22Rv1 (cell line): ENCODE results near the gene RASSF1.

Source experiments
- ZFX ChIP-seq: fragments of 450-650 bp; IDR thresholded peaks from 2 replicates; pipeline ENCODE4 v1.6.1; 2017; ENCODE audit warnings: antibody characterized with exemption, borderline replicate concordance
- TF ChIP-seq, protein P1 (sequence below): fragments of 450-650 bp; IDR thresholded peaks from 2 replicates; pipeline ENCODE4 v1.5.1; 2017; ENCODE audit warnings: mild to moderate bottlenecking

DNA sequence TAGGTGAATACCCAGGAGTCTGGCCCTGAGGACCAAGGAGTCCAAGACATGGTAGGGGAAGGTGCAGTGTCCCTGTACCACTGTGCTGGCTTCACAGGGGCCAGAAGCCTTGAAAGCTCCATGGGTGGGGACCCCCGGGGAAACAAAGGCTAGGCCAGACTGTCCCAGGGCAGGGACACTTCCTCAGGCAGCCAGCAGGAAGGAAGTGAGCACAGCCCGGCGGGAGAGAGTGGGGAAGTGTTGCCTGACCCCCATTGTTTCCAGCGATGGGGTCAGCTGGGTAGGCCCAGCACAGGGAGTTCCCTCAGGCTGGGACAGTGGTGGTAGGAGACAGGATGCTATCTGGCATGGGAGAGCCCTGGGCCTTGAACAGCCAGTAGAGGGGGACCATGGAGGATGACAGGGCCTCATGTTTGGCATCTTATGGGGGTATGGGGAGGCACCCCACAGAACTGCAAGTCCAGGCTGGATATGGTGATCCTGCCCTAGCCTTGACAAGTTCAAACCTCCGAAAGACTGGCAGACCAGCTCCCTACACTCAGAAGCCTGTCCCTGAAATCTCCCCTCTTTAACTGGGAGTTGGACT, 16.9 kb downstream of the RASSF1 start:
- TF ChIP-seq, protein P1, sequence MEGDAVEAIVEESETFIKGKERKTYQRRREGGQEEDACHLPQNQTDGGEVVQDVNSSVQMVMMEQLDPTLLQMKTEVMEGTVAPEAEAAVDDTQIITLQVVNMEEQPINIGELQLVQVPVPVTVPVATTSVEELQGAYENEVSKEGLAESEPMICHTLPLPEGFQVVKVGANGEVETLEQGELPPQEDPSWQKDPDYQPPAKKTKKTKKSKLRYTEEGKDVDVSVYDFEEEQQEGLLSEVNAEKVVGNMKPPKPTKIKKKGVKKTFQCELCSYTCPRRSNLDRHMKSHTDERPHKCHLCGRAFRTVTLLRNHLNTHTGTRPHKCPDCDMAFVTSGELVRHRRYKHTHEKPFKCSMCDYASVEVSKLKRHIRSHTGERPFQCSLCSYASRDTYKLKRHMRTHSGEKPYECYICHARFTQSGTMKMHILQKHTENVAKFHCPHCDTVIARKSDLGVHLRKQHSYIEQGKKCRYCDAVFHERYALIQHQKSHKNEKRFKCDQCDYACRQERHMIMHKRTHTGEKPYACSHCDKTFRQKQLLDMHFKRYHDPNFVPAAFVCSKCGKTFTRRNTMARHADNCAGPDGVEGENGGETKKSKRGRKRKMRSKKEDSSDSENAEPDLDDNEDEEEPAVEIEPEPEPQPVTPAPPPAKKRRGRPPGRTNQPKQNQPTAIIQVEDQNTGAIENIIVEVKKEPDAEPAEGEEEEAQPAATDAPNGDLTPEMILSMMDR: no peak
- TF ChIP-seq ZFX: no peak
